GM21529 (cell line): ENCODE data around the gene PKD1.
"Not testable (repeated sequence)": the region's sequence is repeated elsewhere in the genome, so short reads cannot be mapped to it uniquely, and the experiment has no call there.

ENCODE experiments used
- ATAC-seq: cut with Tn5 transposase; IDR thresholded peaks from one replicate; pipeline ENCODE4 v1.9.1; 2021; ENCODE audit not compliant: unreplicated experiment

The PKD1 gene

GRCh38 chr16:2110332-2111008 is 25.2 kb downstream of the PKD1 start:
- ATAC-seq = not testable (repeated sequence)

- ATAC-seq = not testable (repeated sequence)
Measured at GRCh38 chr16:2109872-2110271, 25.8 kb downstream of the PKD1 start.

GRCh38 chr16:2109271-2109580 is 26.5 kb downstream of the PKD1 start:
- ATAC-seq = not testable (repeated sequence)

DNA sequence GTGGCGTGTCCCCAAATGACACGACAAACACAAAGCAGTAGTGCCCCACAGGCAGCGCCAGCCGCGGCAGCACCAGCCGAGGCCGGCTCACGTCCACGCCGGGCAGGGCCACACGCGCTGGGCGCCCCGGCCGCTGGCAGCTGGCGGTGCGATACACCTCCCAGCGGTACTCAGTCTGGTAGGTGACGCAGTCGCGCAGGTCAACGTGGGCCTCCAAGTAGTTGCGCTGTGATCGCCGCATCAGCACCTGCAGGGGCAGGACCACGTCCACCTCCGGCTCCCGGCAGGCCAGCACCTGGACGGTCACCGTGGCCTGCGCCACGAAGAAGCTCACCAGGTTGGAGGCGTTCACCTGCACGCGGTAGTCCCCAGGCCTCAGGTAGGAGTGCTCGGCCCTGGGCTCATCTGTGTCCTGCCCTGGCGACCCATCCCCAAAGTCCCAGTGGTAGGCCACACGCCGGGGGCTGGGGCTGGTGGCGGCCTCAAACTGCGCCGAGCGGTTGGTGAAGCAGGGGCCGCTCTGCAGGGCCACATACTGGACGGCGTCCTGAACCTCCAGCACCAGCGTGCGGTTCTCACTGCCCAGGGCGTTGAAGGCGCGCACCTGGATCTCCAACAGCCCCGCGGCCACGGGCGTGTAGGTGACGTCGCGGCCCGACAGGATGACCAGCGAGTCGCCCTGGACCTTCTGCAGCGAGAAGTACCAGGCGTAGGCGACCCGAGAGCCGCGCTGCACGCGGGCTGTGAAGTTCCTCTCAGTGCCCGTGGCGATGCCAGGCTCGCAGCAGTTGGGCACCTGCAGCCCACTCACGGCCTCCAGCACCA is 27.0 kb downstream of the PKD1 start:
- ATAC-seq = not testable (repeated sequence)

DNA sequence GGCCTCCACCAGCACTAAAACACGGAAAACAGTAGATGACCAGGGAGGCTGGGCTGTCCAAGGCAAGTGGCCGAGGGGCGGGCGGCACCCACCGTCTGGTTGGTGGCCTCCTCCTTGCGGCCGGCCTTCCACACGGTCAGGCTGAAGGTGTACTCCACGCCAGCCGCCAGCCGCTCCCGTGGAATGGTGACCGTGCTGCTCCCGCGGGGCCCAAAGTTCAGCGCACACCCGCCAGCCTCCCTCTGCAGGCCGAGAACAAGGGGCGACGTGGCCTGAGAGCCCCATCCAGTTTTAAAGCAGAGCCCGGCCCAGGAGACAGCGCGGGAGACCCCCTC is 27.9 kb downstream of the PKD1 start:
- not testable (repeated sequence) for ATAC-seq

GRCh38 chr16:2107121-2107790 is 28.4 kb downstream of the PKD1 start:
- ATAC-seq = not testable (repeated sequence)

DNA sequence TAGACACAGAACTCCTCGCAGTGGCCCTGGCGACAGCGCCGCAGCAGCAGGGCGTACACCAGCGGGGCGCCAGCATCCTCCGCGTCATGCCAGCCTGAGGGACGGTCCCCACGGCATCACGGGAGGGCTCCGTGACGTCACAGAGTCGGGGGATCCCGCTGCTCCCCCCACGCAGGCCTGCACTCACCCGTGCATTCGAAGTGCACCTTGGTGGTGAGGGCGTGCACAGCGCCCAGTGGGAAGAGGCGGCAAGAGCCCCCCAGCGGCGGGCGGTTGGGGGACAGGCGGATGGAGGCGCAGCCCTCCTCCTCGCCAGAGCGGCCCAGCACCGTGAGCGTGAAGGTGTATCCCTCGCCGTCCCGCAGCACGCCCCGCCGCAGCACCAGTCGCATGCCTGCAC is 29.5 kb downstream of the PKD1 start:
- not testable (repeated sequence) for ATAC-seq

GRCh38 chr16:2105769-2106168 is 29.9 kb downstream of the PKD1 start:
- not testable (repeated sequence) for ATAC-seq

DNA sequence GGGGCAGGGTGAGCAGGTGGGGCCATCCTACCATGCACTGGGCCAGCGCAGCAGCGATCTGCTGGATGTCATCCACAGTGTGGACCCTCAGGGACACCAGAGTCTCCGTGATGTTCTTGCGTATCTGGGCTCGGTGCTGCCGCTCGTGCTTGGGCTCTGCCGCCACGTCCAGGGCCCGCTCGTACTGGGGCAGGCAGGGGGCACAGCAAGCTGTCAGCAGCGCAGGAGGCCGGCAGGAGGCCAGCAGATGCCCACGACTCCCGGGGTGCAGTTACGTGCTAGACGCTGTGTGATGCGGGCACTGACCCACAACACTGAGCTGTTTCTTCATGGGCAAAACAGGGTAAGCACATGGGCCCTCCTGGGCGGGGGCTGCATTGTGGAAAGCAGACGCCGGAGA is 30.4 kb downstream of the PKD1 start:
- not testable (repeated sequence) for ATAC-seq

DNA sequence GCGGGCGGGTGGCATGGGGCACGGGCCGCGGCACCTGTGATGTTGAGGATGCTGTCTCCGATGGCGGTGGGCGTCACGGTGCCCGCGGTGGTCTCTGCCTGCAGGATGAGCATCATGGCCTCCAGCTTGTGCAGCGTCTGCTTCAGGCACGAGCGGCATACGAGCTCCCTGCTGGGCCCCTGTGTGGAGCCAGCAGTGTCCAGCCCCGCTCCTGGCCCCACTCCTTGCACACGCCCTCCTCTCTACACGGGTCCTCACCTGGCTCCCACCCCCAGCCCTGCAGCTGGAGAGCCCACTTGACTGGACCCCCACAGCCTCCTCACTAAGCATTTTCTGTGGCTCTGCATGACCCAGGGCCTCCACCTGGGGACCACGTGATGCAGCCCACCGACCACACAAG is 31.2 kb downstream of the PKD1 start:
- ATAC-seq = not testable (repeated sequence)

GRCh38 chr16:2102471-2102870 is 33.2 kb downstream of the PKD1 start:
- no peak for ATAC-seq

- not testable (repeated sequence) for ATAC-seq
Measured at GRCh38 chr16:2101581-2101980, 34.1 kb downstream of the PKD1 start.

DNA sequence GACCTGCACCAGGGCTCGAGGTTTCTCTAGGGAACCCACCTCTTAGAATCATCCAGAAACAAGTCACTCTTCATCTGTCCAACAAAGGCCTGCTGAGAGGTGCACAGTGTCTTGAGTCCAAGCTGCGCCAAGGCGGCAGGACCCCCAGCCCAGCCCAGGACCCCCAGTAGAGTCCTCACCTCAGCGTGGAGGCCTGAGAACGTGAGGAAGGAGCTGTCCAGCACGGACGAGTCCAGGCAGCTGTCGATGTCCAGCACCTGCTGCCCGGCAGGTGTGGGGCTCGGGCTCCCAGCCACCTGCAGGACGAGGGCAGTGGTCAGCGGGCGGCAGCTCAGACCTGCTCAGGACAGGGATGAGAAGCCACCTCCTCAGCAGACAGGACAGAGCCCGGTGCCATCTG is 38.0 kb downstream of the PKD1 start:
- ATAC-seq = not testable (repeated sequence)

DNA sequence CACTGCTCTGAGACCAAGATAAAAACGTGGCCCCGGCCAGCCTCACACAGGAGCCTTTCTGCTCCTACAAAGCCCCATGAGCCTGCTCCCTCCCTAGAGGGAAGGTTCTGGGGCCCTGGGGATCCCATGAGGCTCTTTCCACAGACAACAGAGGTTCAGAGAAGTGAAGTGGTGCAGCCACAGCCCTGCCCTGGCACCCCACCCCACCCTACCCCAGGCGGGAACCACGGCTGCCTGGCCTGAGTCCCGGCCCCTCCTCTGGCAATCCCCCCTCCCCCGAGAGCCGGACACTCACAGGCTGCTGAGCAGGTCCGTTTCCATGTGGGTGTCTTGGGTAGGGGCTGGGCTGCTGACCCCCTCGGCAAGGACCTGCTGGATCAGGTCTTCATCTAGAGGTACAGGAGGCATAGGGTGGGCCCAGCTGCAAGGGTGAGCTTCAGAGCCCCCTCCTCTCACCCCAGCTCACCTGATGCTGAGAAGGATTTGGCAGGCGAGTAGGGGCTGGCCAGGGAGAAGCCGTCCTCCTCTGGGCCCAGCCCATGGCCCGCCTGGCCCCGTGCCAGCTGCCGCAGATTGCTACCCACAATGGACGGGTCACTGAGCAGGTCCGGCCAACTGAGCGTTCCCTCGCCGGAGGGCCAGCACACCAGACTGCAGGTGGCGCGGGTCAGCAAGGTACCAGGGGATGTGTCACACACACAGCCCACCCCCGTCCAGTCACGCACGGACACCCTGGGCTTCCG is 38.7 kb downstream of the PKD1 start:
- no peak for ATAC-seq

- ATAC-seq = no peak
Measured at GRCh38 chr16:2095918-2096582, 39.6 kb downstream of the PKD1 start.

- no peak for ATAC-seq
Measured at GRCh38 chr16:2095315-2095853, 40.3 kb downstream of the PKD1 start.

GRCh38 chr16:2093793-2094192 is 41.9 kb downstream of the PKD1 start:
- ATAC-seq = no peak

DNA sequence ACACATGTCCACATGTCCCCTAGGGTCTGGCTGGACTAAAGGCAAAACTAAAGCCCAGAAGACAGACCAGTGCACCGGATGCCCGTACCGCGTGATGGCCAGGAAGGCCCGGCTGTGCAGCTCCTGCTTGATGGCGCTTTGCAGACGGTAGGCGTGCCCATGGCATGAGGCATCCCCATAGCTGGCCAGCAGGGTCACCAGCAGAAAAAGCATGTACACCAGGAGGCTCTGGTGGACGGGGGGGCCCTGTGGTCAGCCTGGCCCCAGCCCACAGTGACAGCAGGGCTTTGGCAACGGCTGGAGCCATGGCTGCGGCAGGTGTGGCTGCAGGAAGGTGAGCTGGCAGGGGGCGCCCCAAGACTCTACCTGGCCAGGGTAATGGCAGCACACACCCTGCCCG is 42.8 kb downstream of the PKD1 start:
- ATAC-seq = no peak

- ATAC-seq = no peak
Measured at GRCh38 chr16:2092256-2092620, 43.5 kb downstream of the PKD1 start.

GRCh38 chr16:2091547-2092255 is 44.0 kb downstream of the PKD1 start:
- no peak for ATAC-seq
